ENCODE results near the gene PRKD2. TPM values are rescaled to one million over a fixed set of nuclear protein-coding genes. Genes with fewer than 3 reads are reported as not detected.

The PRKD2 gene
- total and polyA plus RNA-seq, 10 of the 15 experiments (the other 5 are each of a cell fraction or from before 2014, with no cell fraction given): 2.3 to 98.8 (median 32.9) TPM

DNA sequence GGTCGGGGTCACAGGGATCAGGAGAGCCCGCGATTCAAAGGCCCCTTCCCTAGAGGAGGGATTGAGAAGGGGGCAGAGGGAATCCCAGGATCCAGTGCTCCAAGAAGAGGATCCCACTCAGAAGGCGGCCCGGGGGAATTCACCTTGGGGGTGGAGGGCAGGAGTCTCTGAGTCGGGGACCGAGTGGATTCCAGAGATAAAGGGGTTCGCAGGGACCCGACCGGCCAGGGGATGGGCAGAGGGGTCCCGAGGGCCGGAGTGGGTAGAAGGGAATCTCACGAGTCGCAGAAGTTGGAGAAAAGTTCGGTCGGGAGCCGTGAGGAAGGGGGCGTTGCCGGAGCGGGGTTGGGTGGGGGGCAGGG, 261 bp downstream of the PRKD2 start:
- POLR2A ChIA-PET: interaction anchor here (0.6 kb wide), 2 partner anchors 186 to 1690 kb away, joined by 3 to 4 read pairs; no protein-coding TSS in a partner anchor
- TSS peak; percentile 65 for BruUV-seq (replicated peaks)
- TF ChIP-seq, protein P1, sequence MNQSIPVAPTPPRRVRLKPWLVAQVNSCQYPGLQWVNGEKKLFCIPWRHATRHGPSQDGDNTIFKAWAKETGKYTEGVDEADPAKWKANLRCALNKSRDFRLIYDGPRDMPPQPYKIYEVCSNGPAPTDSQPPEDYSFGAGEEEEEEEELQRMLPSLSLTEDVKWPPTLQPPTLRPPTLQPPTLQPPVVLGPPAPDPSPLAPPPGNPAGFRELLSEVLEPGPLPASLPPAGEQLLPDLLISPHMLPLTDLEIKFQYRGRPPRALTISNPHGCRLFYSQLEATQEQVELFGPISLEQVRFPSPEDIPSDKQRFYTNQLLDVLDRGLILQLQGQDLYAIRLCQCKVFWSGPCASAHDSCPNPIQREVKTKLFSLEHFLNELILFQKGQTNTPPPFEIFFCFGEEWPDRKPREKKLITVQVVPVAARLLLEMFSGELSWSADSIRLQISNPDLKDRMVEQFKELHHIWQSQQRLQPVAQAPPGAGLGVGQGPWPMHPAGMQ (IDR thresholded peaks at IDR 0.05; ENCODE audit: borderline replicate concordance): no peak
- TF ChIP-seq, protein P2, sequence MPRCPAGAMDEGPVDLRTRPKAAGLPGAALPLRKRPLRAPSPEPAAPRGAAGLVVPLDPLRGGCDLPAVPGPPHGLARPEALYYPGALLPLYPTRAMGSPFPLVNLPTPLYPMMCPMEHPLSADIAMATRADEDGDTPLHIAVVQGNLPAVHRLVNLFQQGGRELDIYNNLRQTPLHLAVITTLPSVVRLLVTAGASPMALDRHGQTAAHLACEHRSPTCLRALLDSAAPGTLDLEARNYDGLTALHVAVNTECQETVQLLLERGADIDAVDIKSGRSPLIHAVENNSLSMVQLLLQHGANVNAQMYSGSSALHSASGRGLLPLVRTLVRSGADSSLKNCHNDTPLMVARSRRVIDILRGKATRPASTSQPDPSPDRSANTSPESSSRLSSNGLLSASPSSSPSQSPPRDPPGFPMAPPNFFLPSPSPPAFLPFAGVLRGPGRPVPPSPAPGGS (IDR thresholded peaks at IDR 0.05; ENCODE audit: borderline replicate concordance, insufficient read depth, low read depth, low read length, poor library complexity, severe bottlenecking): no peak
- TF ChIP-seq ZNF622 (IDR thresholded peaks at IDR 0.05): no peak
- TF ChIP-seq, protein P3, sequence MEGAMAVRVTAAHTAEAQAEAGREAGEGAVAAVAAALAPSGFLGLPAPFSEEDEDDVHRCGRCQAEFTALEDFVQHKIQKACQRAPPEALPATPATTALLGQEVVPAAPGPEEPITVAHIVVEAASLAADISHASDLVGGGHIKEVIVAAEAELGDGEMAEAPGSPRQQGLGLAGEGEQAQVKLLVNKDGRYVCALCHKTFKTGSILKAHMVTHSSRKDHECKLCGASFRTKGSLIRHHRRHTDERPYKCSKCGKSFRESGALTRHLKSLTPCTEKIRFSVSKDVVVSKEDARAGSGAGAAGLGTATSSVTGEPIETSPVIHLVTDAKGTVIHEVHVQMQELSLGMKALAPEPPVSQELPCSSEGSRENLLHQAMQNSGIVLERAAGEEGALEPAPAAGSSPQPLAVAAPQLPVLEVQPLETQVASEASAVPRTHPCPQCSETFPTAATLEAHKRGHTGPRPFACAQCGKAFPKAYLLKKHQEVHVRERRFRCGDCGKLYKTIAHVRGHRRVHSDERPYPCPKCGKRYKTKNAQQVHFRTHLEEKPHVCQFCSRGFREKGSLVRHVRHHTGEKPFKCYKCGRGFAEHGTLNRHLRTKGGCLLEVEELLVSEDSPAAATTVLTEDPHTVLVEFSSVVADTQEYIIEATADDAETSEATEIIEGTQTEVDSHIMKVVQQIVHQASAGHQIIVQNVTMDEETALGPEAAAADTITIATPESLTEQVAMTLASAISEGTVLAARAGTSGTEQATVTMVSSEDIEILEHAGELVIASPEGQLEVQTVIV (IDR thresholded peaks at IDR 0.05; ENCODE audit: borderline replicate concordance, partially characterized antibody): no peak
- no peak for TF ChIP-seq SUZ12 (IDR thresholded peaks at IDR 0.05; ENCODE audit: unreplicated experiment)
- TF ChIP-seq SMC3 (IDR thresholded peaks at IDR 0.05; ENCODE audit: borderline replicate concordance, low read length): no peak
- TF ChIP-seq, protein P4, sequence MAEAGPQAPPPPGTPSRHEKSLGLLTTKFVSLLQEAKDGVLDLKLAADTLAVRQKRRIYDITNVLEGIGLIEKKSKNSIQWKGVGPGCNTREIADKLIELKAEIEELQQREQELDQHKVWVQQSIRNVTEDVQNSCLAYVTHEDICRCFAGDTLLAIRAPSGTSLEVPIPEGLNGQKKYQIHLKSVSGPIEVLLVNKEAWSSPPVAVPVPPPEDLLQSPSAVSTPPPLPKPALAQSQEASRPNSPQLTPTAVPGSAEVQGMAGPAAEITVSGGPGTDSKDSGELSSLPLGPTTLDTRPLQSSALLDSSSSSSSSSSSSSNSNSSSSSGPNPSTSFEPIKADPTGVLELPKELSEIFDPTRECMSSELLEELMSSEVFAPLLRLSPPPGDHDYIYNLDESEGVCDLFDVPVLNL (IDR thresholded peaks at IDR 0.05; ENCODE audit: low read depth, low read length): no peak
- no peak for TF ChIP-seq EZH2 (IDR thresholded peaks at IDR 0.05; ENCODE audit: borderline replicate concordance, control insufficient read depth, low read depth, low read length)
- TF ChIP-seq, protein P5, sequence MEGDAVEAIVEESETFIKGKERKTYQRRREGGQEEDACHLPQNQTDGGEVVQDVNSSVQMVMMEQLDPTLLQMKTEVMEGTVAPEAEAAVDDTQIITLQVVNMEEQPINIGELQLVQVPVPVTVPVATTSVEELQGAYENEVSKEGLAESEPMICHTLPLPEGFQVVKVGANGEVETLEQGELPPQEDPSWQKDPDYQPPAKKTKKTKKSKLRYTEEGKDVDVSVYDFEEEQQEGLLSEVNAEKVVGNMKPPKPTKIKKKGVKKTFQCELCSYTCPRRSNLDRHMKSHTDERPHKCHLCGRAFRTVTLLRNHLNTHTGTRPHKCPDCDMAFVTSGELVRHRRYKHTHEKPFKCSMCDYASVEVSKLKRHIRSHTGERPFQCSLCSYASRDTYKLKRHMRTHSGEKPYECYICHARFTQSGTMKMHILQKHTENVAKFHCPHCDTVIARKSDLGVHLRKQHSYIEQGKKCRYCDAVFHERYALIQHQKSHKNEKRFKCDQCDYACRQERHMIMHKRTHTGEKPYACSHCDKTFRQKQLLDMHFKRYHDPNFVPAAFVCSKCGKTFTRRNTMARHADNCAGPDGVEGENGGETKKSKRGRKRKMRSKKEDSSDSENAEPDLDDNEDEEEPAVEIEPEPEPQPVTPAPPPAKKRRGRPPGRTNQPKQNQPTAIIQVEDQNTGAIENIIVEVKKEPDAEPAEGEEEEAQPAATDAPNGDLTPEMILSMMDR (IDR thresholded peaks at IDR 0.05 in 2 of 3, conservative IDR thresholded peaks at IDR 0.05 in 1 of 3; ENCODE audit: control insufficient read depth in 2 of 3, extremely low read depth in 1 of 3, insufficient read depth in 1 of 3, low read depth in 3 of 3, low read length in 3 of 3): no peak
- TF ChIP-seq CHD1 (IDR thresholded peaks at IDR 0.05; ENCODE audit: low read depth, low read length): no peak
- no peak for TF ChIP-seq MXI1 (IDR thresholded peaks at IDR 0.05; ENCODE audit: low read depth, low read length)

More for the DNA sequence above, 261 bp downstream of the PRKD2 start:
- ChIA-PET SMC1A (ENCODE audit: uncharacterized antibody, unreplicated experiment) (interaction anchor here (1.0 kb wide), 1 partner anchor 25 kb away, joined by 3 read pairs; no protein-coding TSS in a partner anchor), RAD21 (ENCODE audit: unreplicated experiment) (interaction anchor here (0.6 to 1.1 kb wide), 7 partner anchors 15 to 1077 kb away, joined by 3 to 5 read pairs (median 4); partner anchors contain the start of genes CALM3, DACT3, EML2 and PTGIR), CTCF (interaction anchor here (4.3 to 5.4 kb wide), 2 partner anchors 12 kb away, joined by 32 to 64 read pairs; no protein-coding TSS in a partner anchor)
- Histone ChIP-seq H3K27me3 (replicated peaks in 1 of 2; ENCODE audit: control insufficient read depth in 2 of 2, insufficient read depth in 2 of 2, low read length in 1 of 2) (no peaks in the 10 kb centered on the region), H3K4me2 (ENCODE audit: control insufficient read depth, insufficient read depth) (no peak overlapping the region; the same call in 1 of the 2 replicates), H3K27ac (ENCODE audit: control insufficient read depth, insufficient read depth) (peak overlapping the region; percentile 74), H3K9me3 (replicated peaks; ENCODE audit: control insufficient read depth, insufficient read depth, low read length) (no peaks in the 10 kb centered on the region), H3K9ac (ENCODE audit: control insufficient read depth, insufficient read depth, low read length) (peak overlapping the region; percentile 86), H3K4me1 (ENCODE audit: control insufficient read depth, insufficient read depth, low read length) (peaks cover 30% of the 10 kb centered on the region), H4K20me1 (ENCODE audit: control insufficient read depth, insufficient read depth) (no peaks in the 10 kb centered on the region), H3K4me3 (peak overlapping the region; percentile 91), H2AFZ (ENCODE audit: control insufficient read depth, low read depth, low read length) (no peak overlapping the region; the same call in 1 of the 2 replicates), H3K79me2 (ENCODE audit: control insufficient read depth, insufficient read depth, low read length) (peaks cover 50% of the 10 kb centered on the region), H3K36me3 (ENCODE audit: control insufficient read depth in 2 of 2, insufficient read depth in 2 of 2, low read length in 1 of 2) (peaks cover 0 to 17% of the 10 kb centered on the region in 2 experiments; a peak in 3 of 4 replicates)
- DNase-seq (ENCODE audit: low read depth, low spot score) (no peak), ATAC-seq (no peak), FAIRE-seq (no peak)
- intact Hi-C loops (cut with micrococcal nuclease; ENCODE audit: unreplicated experiment) (loop anchor here (5.0 kb wide), 1 partner anchor 104 kb away; no protein-coding TSS in a partner anchor), in situ Hi-C loops (cut with MboI) (no loop called here)
- WGBS (ENCODE audit: insufficient coverage, insufficient replicate concordance, low lambda C conversion rate, missing lambda C conversion rate): 6% methylated on average over 7 of the region's 20 CpGs

All from GM12878 (cell line).